EH (cell line): ENCODE measurements around the gene SLC28A3.

Experiments used
- DNase-seq: peaks from one replicate; pipeline ENCODE4 v3.0.0-alpha.2; 2015; ENCODE audit warnings: low read depth

Gene SLC28A3

GRCh38 chr9:84296146-84296843 is 44.3 kb downstream of the SLC28A3 start:
- peak; percentile 77 for DNase-seq

GRCh38 chr9:84294241-84294950 is 46.2 kb downstream of the SLC28A3 start:
- DNase-seq = no peak

GRCh38 chr9:84293001-84293798 is 47.4 kb downstream of the SLC28A3 start:
- DNase-seq = no peak

- DNase-seq = no peak
Observed at GRCh38 chr9:84285381-84285780, 55.2 kb downstream of the SLC28A3 start.

- no peak for DNase-seq
Observed at GRCh38 chr9:84283946-84284345, 56.6 kb downstream of the SLC28A3 start.

- peak; percentile 27 for DNase-seq
Observed at GRCh38 chr9:84278130-84278529, 62.4 kb downstream of the SLC28A3 start.

- no peak for DNase-seq
Observed at GRCh38 chr9:84277646-84278045, 62.9 kb downstream of the SLC28A3 start.

GRCh38 chr9:84276741-84277140 is 63.8 kb downstream of the SLC28A3 start:
- no peak for DNase-seq

- DNase-seq = peak; percentile 10
Observed at GRCh38 chr9:84271921-84272556, 68.5 kb downstream of the SLC28A3 start.

GRCh38 chr9:84271531-84271900 is 69.0 kb downstream of the SLC28A3 start:
- DNase-seq = peak; percentile 68

- no peak for DNase-seq
Observed at GRCh38 chr9:84270847-84271530, 69.6 kb downstream of the SLC28A3 start.

GRCh38 chr9:84266087-84266561 is 74.4 kb downstream of the SLC28A3 start:
- DNase-seq = no peak

GRCh38 chr9:84264307-84265029 is 76.1 kb downstream of the SLC28A3 start:
- DNase-seq = no peak

GRCh38 chr9:84261070-84261746 is 79.3 kb downstream of the SLC28A3 start:
- peak; percentile 80 for DNase-seq

GRCh38 chr9:84258371-84258770 is 82.2 kb downstream of the SLC28A3 start:
- DNase-seq = no peak

GRCh38 chr9:84255696-84256095 is 84.9 kb downstream of the SLC28A3 start:
- DNase-seq = no peak

GRCh38 chr9:84254972-84255371 is 85.6 kb downstream of the SLC28A3 start:
- DNase-seq = no peak

- no peak for DNase-seq
Observed at GRCh38 chr9:84251921-84252320, 88.6 kb downstream of the SLC28A3 start.

- no peak for DNase-seq
Observed at GRCh38 chr9:84241817-84242373, 98.7 kb downstream of the SLC28A3 start.

- no peak for DNase-seq
Observed at GRCh38 chr9:84239343-84239742, 101.2 kb downstream of the SLC28A3 start.
